GM21737 (cell line): ENCODE measurements around the gene HAPLN1.
A peak's percentile ranks its signal among the peaks of the same experiment; 100 is the strongest.
"Not testable (repeated sequence)": the region's sequence is repeated elsewhere in the genome, so short reads cannot be mapped to it uniquely, and the experiment has no call there.

Experiments
- ATAC-seq: cut with Tn5 transposase; IDR thresholded peaks from one replicate; pipeline ENCODE4 v1.9.1; 2021; ENCODE audit warnings: mild to moderate bottlenecking, moderate library complexity; ENCODE audit not compliant: unreplicated experiment

Gene HAPLN1

DNA sequence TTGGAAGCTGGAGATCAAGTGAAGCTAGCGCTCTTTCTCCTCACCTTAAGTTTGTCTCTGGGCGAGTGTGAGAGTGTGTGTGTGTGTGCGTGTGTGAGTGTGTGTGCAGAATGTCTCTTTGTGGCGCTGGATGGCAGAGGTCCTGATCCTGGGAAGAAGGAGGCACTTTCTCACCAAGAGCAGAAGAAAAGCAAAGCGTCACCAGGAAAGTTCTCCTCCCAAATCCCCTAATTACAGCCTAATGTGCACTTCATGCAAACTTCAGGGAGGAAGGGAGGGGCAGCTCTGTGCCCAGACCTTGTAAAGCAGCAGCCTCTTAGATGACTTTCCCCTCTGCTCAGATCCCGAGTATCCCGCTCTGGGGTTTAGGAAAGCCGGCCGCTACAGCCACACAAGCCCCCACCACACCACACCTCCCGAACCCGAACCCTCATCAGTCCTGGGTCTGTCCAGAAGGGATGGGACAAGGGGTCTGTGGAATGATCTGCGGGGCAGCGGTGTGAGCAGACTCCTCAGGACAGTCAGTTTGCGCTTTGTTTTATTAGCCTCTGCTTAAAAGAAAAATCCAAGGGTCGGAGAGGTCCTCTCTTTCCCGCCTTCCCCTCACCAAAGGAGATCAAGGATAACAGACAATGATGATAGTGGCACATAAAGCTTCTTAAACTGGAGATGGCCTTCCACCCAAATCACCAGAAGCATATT is at the start of gene HAPLN1:
Gene HAPLN1, minus strand, starts transcription at position 20 of the 702 bp plus-strand sequence. CDS start 47,332 bp downstream, outside the sequence.
- no peak for ATAC-seq

GRCh38 chr5:83767409-83767992 is 46.8 kb upstream of the HAPLN1 start:
- ATAC-seq = no peak

- no peak for ATAC-seq
These were observed 43.4 kb upstream of the HAPLN1 start for GRCh38 chr5:83764101-83764500.

DNA sequence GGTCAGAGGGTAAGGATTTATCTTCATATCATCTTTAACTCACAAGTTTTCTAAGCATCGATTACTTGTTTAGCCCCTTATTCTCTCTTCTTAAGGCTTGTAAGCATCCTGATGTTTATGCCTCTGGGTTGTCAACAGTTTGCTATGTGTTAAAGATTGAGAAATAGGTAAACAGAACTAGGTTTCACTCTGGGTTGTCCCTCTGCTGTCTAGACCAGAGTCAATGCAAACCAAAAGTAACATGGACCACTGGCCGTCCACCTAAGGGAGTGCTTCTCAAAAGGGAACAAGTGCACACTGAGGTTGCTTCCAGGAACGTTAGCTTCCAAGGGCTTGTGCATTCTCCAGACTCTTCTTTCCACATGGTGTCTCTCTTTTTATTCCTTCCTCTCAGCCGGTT is 39.9 kb upstream of the HAPLN1 start:
- no peak for ATAC-seq

DNA sequence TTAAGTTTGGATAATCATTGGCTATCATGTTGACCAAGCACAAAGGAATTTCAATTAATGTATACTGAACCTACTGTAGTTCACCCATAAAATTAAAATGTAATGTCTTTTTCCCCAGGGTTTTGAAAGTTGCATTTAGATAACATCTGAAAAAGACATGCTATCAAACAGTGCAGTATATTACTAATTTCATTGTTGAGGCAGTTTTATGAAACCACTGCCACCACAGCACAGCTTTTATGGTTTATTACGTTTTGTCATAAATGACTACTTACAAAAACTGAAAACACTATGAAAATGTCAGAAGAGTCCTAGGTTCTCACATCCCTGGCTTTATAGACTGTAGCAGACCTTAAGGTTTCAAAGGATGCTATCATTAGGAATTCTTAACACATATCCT is 32.0 kb upstream of the HAPLN1 start:
- ATAC-seq = no peak

- no peak for ATAC-seq
These were observed 30.5 kb upstream of the HAPLN1 start for GRCh38 chr5:83751201-83751600.

DNA sequence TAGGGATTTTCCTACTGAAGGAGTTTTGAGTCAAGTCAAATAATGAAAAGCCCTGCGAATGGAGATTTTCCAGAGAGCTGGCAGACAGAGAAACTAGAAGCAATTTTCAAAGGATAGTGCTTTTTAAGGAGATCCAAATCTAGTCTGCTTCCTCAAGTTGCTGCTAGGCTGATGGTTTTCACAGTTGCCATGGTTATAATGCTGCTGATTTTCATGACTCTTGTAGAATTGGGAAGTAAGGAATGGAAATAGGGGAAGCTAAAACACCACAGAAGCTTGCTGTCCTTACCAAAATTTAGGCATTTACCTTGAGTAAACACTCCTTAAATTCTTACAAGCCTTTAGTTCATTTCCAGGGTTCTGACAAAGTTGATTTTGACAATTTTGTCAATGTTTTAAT is 30.1 kb upstream of the HAPLN1 start:
- no peak for ATAC-seq

DNA sequence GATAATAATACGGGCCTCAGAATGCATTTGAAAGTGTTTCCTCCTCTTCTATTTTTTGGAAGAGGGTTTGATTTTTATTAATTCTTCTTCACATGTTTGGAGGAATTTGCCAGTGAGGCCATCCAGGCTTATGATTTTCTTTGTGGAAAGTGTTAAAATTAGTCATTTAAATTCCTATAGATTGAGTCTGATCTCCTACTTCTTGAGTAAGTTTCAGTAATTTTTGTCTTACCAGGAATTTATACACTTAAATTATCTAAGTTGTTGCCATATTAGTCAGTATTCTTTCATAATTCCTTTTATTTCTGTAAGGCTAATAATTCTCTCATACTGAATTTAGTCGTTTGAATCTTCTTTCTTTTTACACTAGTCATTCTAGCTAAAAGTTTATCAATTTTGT is 25.2 kb upstream of the HAPLN1 start:
- ATAC-seq = no peak

- no peak for ATAC-seq
These were observed 24.2 kb upstream of the HAPLN1 start for GRCh38 chr5:83744821-83745220.

DNA sequence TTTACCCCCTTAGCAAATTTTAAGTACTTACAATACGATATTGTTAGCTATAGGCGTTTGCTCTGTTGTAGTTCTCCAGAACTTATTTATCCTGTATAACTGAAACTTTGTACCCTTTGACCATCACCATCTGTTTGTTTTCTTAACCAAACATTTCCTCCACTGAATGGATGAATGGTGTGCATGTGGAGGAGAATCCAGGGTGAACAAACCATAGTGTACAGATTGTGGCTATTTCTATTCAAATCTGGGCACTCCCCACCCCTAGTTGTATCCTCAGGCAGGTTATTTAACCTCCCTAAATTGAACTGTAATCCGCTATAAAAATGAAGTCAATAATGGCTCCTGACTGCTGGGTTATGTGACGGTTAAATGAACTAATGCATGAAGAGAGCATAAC is 21.4 kb upstream of the HAPLN1 start:
- no peak for ATAC-seq

GRCh38 chr5:83741571-83741970 is 20.9 kb upstream of the HAPLN1 start:
- no peak for ATAC-seq

- peak; percentile 67 for ATAC-seq
These were observed 20.1 kb upstream of the HAPLN1 start for GRCh38 chr5:83740741-83741140.

GRCh38 chr5:83736169-83736568 is 15.5 kb upstream of the HAPLN1 start:
- not testable (repeated sequence) for ATAC-seq

DNA sequence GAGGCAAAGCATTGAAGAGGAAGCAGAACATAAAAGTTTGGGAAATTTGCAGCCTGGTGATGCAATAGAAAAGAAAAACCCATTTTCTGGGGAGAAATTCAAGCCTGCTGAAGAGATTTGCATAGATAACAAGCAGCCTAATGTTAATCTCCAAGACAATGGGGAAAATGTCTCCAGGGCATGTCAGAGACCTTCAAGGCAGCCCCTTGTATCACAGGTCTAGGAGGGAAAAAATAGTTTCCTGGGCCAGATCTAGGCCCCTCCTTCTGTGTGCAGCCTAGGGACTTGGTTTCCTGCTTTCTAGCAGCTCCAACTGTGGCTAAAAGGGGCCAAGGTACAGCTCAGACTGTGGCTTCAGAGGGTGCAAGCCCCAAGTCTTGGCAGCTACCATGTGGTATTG is 14.4 kb upstream of the HAPLN1 start:
- not testable (repeated sequence) for ATAC-seq

GRCh38 chr5:83731638-83732037 is 11.0 kb upstream of the HAPLN1 start:
- ATAC-seq = no peak

DNA sequence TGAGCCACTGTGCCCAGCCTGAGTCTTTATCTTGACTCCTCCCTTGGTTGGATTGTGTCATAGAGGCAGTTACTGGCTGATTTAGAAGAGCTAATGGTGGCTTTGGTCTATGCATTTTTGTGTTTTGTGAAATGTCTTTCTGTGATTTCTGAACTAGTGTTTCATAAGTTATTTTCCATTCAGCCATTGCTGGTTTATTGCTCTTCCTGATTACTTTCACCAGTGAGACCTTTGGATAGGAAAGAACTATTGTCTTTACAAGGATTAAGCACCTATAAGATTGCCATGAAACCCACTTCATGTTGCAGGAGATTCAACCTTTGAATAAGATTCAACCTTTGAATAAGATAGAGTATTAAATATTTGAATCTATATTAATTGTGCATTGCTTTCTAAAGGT is 8.7 kb upstream of the HAPLN1 start:
- ATAC-seq = no peak

- no peak for ATAC-seq
These were observed 6.3 kb upstream of the HAPLN1 start for GRCh38 chr5:83726912-83727311.

GRCh38 chr5:83724935-83725334 is 4.3 kb upstream of the HAPLN1 start:
- ATAC-seq = no peak

DNA sequence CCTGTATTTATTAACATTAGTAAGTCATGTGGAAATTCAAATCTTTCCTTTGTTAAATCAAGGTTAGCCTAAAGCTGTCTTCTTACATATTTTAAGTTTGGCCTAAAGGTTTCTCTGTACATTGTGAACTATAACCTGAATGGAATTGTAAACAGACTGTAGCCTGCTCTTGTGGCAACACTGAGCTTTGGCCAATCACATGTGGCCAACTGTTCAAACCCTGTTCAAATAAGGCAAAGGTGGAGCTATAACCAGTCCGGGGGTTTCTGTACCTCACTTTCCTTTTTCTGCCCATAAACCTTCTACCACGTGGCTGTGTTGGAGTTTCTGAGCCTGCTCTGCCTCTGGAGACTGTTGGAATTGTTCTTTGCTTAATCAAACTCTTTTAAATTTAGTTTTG is 3.3 kb upstream of the HAPLN1 start:
- ATAC-seq = no peak

DNA sequence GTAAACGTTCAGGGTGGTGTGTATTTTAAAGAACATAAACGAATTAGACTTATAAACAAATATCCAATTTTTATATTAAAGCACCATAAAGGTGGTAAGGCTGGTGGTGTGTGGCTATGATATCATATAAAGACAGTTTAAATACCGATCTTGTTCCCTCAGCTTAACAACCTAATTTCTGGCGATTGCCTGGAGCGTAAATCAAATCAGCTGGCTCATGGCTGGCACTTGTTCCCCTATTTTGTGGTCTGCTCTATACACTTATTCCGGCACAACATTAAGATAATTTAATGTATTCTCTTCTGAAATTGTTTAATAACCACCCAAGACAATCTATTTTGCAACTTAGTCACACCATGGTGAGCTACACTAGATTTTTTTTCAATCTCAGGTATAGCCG is 2.4 kb upstream of the HAPLN1 start:
- ATAC-seq = no peak

- no peak for ATAC-seq
These were observed 1.6 kb upstream of the HAPLN1 start for GRCh38 chr5:83721953-83722901.
